Effector memory CD4-positive, alpha-beta T cell (primary cell): ENCODE measurements around the gene NWD2.
"Not testable (repeated sequence)": the region's sequence is repeated elsewhere in the genome, so short reads cannot be mapped to it uniquely, and the experiment has no call there.

ENCODE experiments used
- DNase-seq, 3 donors: peaks; one replicate each; pipeline ENCODE4 v3.0.0-alpha.2; 2020
- H3K27ac ChIP-seq: 2 replicates; pipeline ENCODE4 v1.7.0; 2013; ENCODE audit warnings: mild to moderate bottlenecking, low read length, moderate library complexity; ENCODE audit not compliant: insufficient read depth, poor library complexity, severe bottlenecking
- H3K27me3 ChIP-seq: replicated peaks from 2 replicates; pipeline ENCODE4 v1.7.0; 2013; ENCODE audit warnings: mild to moderate bottlenecking, low read length; ENCODE audit not compliant: insufficient read depth, control insufficient read depth, poor library complexity, severe bottlenecking
- H3K36me3 ChIP-seq: 2 replicates; pipeline ENCODE4 v1.7.0; 2013; ENCODE audit warnings: mild to moderate bottlenecking, low read length, moderate library complexity; ENCODE audit not compliant: control insufficient read depth, insufficient read depth
- H3K4me1 ChIP-seq: 2 replicates; pipeline ENCODE4 v1.7.0; 2013; ENCODE audit warnings: low read length, mild to moderate bottlenecking; ENCODE audit not compliant: control insufficient read depth, insufficient read depth, poor library complexity, severe bottlenecking
- H3K4me3 ChIP-seq: 2 replicates; pipeline ENCODE4 v1.7.0; 2013; ENCODE audit warnings: low read length, low read depth, mild to moderate bottlenecking; ENCODE audit not compliant: insufficient read depth, poor library complexity, severe bottlenecking
- H3K9me3 ChIP-seq: 2 replicates; pipeline ENCODE4 v1.7.0; 2013; ENCODE audit warnings: mild to moderate bottlenecking, low read length, moderate library complexity; ENCODE audit not compliant: control insufficient read depth

Gene NWD2

DNA sequence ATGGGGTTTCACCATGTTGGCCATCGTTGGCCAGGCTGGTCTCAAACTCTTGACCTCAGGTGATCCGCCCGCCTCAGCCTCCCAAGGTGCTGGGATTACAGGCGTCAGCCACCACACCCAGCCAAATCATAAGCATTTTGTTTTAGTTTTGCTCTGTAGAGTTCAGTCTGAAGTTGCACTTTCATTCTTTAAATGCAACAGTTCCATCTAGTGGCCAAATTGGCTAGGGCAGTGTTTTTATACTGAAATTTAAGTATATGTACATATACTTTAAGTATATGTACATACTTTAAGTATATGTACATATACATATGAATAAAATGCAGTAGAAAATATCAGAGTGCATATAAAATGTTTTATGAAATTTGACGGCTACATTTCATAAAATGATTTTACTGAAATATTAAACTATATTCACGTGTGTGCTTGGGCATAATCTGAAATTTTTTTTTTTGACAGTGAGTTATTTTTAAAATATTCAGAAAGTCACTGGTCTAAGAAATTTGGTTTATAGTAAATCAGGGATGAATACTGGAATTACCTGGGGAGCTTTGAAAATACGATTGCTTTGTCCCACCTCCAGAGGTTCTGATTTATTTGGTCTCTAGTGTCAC lies 145.5 kb downstream of the NWD2 start:
- DNase-seq = no peak
- Histone ChIP-seq H3K36me3 (no peaks in the 10 kb centered on the region), H3K4me1 (no peaks in the 10 kb centered on the region), H3K27ac (no peak overlapping the region), H3K9me3 (no peaks in the 10 kb centered on the region), H3K27me3 (no peaks in the 10 kb centered on the region), H3K4me3 (no peak overlapping the region)

DNA sequence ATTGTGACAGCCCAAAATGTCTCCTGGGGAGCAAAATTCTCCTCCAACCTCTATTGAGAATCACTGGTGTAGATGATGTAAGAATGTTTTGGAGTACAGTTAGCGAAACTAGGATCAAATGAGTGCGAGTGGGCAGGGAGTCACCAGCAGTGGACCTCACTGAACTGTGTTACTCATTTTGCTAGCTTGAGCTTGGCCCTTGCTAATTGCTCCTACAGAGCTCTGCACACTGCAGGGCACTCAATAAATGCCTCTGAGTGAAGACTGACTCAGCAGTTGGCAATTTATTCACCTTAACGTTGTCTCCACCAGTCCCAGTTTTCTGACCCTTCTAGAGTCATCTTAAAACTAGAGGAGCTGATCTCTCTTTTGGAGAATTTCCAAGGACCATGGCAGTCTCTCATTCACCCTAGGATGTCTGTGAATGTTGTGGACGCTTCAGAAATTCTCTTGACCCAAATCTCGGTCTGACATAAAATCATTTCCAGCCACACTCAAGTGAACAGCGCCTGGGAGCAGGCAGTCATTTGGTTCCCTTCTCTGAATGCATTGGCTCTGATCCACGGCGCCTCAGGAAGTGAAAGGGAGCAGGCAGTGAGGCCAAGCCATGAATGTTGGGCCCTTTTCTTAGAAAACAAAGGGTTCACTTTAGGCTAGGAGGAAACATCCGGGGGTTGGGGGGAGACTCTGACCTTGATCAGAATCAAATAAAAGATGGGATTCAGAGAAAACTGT lies 148.1 kb downstream of the NWD2 start:
- no peaks in the 10 kb centered on the region for H3K36me3 ChIP-seq
- no peaks in the 10 kb centered on the region for H3K9me3 ChIP-seq
- DNase-seq = no peak
- H3K27ac ChIP-seq = no peak overlapping the region
- H3K4me3 ChIP-seq = no peak overlapping the region
- no peaks in the 10 kb centered on the region for H3K27me3 ChIP-seq
- no peaks in the 10 kb centered on the region for H3K4me1 ChIP-seq

DNA sequence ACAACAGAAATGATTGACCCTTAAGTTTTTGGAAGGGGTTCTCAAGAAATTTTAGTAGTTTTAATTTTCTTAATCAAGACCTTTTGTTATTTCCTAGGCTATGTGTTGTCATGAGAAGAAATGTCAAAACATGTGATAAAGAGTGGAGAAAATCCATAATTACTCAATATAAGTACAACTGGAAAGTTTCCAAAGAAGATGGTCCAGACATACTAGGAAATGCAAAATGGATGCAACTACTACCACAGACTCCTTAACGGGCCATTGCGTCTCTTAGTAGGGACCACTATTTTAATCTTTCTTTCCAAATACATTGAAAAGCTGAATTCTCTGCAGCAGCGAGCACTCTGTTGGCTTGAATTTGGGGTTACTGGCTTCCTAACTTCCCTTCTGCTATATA lies 148.8 kb downstream of the NWD2 start:
- no peak for DNase-seq
- no peak overlapping the region for H3K27ac ChIP-seq

GRCh38 chr4:37393889-37394288 lies 149.3 kb downstream of the NWD2 start:
- Histone ChIP-seq H3K27me3 (no peaks in the 10 kb centered on the region), H3K27ac (no peak overlapping the region), H3K9me3 (no peaks in the 10 kb centered on the region), H3K4me1 (no peaks in the 10 kb centered on the region), H3K36me3 (no peaks in the 10 kb centered on the region), H3K4me3 (no peak overlapping the region)
- no peak for DNase-seq

More for the DNA sequence above, 148.8 kb downstream of the NWD2 start:
- Histone ChIP-seq H3K27me3 (no peaks in the 10 kb centered on the region), H3K36me3 (no peaks in the 10 kb centered on the region), H3K4me3 (no peak overlapping the region), H3K4me1 (no peaks in the 10 kb centered on the region), H3K9me3 (no peaks in the 10 kb centered on the region)

DNA sequence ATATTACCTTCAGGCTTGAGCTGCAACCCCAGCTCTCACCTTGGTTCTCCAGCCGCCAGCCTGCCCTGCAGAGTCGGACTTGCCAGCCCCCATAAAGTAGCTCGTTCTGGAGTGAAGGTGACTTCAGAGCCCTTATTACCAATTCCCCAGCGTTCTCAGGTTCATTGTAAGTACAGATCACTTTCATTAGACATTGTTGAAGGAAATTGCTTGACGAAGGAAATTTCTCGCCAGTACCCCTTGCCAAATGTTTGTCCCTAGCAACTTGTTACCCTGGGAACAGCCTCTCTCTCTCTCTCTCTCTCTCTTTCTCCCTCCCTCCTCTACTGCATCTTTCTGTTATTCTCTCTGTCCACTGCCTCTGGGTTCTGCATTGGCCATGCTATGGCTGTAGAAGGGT lies 153.0 kb downstream of the NWD2 start:
- Histone ChIP-seq H3K27ac (no peak overlapping the region), H3K4me3 (no peak overlapping the region), H3K9me3 (no peaks in the 10 kb centered on the region), H3K4me1 (no peaks in the 10 kb centered on the region), H3K27me3 (no peaks in the 10 kb centered on the region), H3K36me3 (no peaks in the 10 kb centered on the region)
- DNase-seq = no peak

- Histone ChIP-seq H3K27me3 (no peaks in the 10 kb centered on the region), H3K4me1 (no peaks in the 10 kb centered on the region), H3K9me3 (no peaks in the 10 kb centered on the region), H3K4me3 (no peak overlapping the region), H3K36me3 (no peaks in the 10 kb centered on the region), H3K27ac (no peak overlapping the region)
- no peak for DNase-seq
Measured at GRCh38 chr4:37400241-37400881, 155.8 kb downstream of the NWD2 start.

- H3K4me3 ChIP-seq, DNase-seq, H3K27ac ChIP-seq, H3K4me1 ChIP-seq, H3K9me3 ChIP-seq, H3K27me3 ChIP-seq, H3K36me3 ChIP-seq: not testable (repeated sequence)
Measured at GRCh38 chr4:37407938-37408826, 163.6 kb downstream of the NWD2 start.

GRCh38 chr4:37413612-37414011 lies 169.1 kb downstream of the NWD2 start:
- H3K27me3 ChIP-seq, H3K36me3 ChIP-seq, H3K4me3 ChIP-seq, H3K4me1 ChIP-seq, H3K27ac ChIP-seq, DNase-seq, H3K9me3 ChIP-seq: not testable (repeated sequence)

DNA sequence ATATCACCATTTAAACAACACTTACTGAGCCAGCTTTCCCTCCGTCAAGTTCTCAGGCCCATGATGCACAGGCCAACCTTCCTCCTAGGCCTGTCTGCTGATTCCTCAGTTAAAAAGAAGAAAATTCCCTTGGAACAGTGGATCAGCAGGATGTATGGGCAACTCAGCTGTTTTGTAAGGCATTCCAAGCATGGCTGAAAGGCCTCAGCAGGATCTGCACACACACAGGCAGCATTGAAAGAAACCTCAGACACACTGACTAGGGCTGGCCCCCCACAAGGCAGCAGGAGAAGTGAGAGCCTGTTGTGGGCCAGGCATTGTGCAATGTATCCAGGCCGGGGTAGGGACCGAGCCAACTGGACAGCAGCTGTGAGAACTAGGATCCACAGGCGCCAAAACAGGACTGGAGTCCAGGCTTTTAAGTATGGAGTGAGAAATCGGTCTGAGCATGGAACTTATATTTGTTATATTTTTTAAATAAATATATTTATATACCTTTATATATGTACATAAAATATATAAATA lies 171.4 kb downstream of the NWD2 start:
- no peaks in the 10 kb centered on the region for H3K4me1 ChIP-seq
- H3K27ac ChIP-seq = no peak overlapping the region
- no peaks in the 10 kb centered on the region for H3K9me3 ChIP-seq
- H3K27me3 ChIP-seq = no peaks in the 10 kb centered on the region
- no peak overlapping the region for H3K4me3 ChIP-seq
- DNase-seq = no peak
- H3K36me3 ChIP-seq = no peaks in the 10 kb centered on the region
